Activated CD8-positive, alpha-beta T cell treated with anti-CD3 and anti-CD28 coated beads for 36 hours (primary cell): ENCODE data around the gene PHF2. TPM values are rescaled to one million over a fixed set of nuclear protein-coding genes. Genes with fewer than 3 reads are reported as not detected.
A peak's percentile ranks its signal among the peaks of the same experiment; 100 is the strongest.

Experiments used
- ATAC-seq: fragments of 200-7000 bp; cut with Tn5 transposase; one replicate; pipeline ENCODE4 v1.10.0; 2021; ENCODE audit warnings: mild to moderate bottlenecking, moderate library complexity
- CTCF ChIA-PET: fragments of 350-600 bp; sonication (Branson Sonifier 250); formaldehyde crosslinking; loops from one replicate; lab custom pipeline; 2021; ENCODE audit warnings: antibody characterized with exemption; lab: Charles Lee
- POLR2A ChIA-PET: fragments of 350-600 bp; sonication (Branson Sonifier 250); formaldehyde crosslinking; loops from one replicate; lab custom pipeline; 2021; ENCODE audit warnings: antibody characterized with exemption; lab: Charles Lee
- DNase-seq: peaks from one replicate; pipeline ENCODE4 v3.0.0-alpha.2; 2020
- H3K27ac Mint-ChIP-seq: one replicate; pipeline ENCODE4 v1.8.0; 2021; ENCODE audit warnings: mild to moderate bottlenecking, mixed read lengths
- H3K27me3 Mint-ChIP-seq: one replicate; pipeline ENCODE4 v1.8.0; 2021; ENCODE audit warnings: mixed read lengths
- H3K36me3 Mint-ChIP-seq: one replicate; pipeline ENCODE4 v1.8.0; 2021; ENCODE audit warnings: low read depth, mixed read lengths
- H3K4me1 Mint-ChIP-seq: one replicate; pipeline ENCODE4 v1.8.0; 2021; ENCODE audit warnings: low read depth, mixed read lengths
- H3K4me3 Mint-ChIP-seq: one replicate; pipeline ENCODE4 v1.8.0; 2021; ENCODE audit warnings: mild to moderate bottlenecking, moderate library complexity, mixed read lengths
- H3K9me3 Mint-ChIP-seq: one replicate; pipeline ENCODE4 v1.8.0; 2021; ENCODE audit warnings: mixed read lengths
- intact Hi-C: fragments of 100-400 bp; cut with micrococcal nuclease; formaldehyde crosslinking; loops from one replicate; pipeline ENCODE4 v1.10.0; 2022
- total RNA-seq, 2 experiments: library from RNA; stranded (reverse); gene quantifications; one replicate each; pipeline ENCODE4 v1.2.3, GENCODE V29; 2021
- TF ChIP-seq, protein P1 (sequence below): fragments of 200-600 bp; IDR thresholded peaks from one replicate; pipeline ENCODE4 v1.8.0; 2022; ENCODE audit warnings: antibody characterized with exemption, mild to moderate bottlenecking

PHF2 gene
- total RNA-seq, 2 experiments from 2014 or later, result 12.9 to 13.1 TPM

DNA sequence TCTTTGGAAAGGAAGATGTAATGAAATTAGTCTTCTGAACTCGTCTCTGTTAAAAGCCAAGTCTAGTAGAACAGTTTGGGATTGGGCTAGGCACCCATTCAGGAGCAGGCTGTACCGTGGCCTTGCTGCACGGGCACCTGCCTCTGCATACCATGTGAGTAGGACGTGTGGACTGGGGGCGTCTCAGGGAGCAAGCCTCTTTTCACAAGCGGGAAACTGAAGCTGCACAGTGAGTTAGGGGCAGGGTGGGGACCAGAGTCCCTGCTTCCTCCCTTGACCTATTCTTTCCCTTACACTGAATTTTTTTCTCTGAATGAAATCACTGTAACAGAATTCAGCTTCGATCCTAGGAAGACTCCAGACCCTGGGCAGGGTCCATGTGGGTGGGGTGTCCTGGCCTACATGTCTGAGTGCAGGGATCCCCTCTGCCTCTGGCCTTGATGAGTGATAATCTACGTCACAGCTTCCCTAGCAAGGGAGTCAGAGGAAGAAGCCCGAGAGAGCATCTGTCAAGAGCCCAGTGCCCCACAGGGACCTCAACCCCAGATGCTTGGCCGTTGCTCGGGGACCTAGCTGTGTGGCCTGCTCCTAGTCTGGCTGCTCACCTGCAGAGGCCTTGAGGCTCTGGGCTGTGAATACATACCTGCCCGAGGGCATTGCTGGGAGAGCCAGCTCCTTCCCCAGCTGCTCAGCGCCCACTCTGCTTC lies 15.1 kb downstream of the PHF2 start:
- ChIA-PET CTCF (no interaction called here), POLR2A (no interaction called here)
- Mint-ChIP-seq H3K27me3 (no peaks in the 10 kb centered on the region), H3K4me3 (no peak overlapping the region), H3K9me3 (no peaks in the 10 kb centered on the region), H3K4me1 (peaks cover 46% of the 10 kb centered on the region), H3K36me3 (no peaks in the 10 kb centered on the region), H3K27ac (no peak overlapping the region)
- ATAC-seq (no peak), DNase-seq (no peak)
- TF ChIP-seq, protein P1, sequence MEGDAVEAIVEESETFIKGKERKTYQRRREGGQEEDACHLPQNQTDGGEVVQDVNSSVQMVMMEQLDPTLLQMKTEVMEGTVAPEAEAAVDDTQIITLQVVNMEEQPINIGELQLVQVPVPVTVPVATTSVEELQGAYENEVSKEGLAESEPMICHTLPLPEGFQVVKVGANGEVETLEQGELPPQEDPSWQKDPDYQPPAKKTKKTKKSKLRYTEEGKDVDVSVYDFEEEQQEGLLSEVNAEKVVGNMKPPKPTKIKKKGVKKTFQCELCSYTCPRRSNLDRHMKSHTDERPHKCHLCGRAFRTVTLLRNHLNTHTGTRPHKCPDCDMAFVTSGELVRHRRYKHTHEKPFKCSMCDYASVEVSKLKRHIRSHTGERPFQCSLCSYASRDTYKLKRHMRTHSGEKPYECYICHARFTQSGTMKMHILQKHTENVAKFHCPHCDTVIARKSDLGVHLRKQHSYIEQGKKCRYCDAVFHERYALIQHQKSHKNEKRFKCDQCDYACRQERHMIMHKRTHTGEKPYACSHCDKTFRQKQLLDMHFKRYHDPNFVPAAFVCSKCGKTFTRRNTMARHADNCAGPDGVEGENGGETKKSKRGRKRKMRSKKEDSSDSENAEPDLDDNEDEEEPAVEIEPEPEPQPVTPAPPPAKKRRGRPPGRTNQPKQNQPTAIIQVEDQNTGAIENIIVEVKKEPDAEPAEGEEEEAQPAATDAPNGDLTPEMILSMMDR, result no peak
- intact Hi-C loops, result no loop called here

GRCh38 chr9:93592008-93592642 lies 15.7 kb downstream of the PHF2 start:
- H3K4me3 Mint-ChIP-seq, result no peak overlapping the region
- H3K36me3 Mint-ChIP-seq, result no peaks in the 10 kb centered on the region
- peaks cover 41% of the 10 kb centered on the region for H3K4me1 Mint-ChIP-seq
- H3K9me3 Mint-ChIP-seq, result no peaks in the 10 kb centered on the region
- CTCF ChIA-PET, result interaction anchor here (1.7 kb wide), 1 partner anchor 26 kb away, joined by 5 read pairs; no protein-coding TSS in a partner anchor
- no peak for DNase-seq
- intact Hi-C loops, result no loop called here
- ATAC-seq, result no peak
- no peak overlapping the region for H3K27ac Mint-ChIP-seq
- no peaks in the 10 kb centered on the region for H3K27me3 Mint-ChIP-seq
- TF ChIP-seq, protein P1, result peak; percentile 21
- POLR2A ChIA-PET, result interaction anchor here (0.8 kb wide), 1 partner anchor 12 kb away, joined by 4 read pairs; no protein-coding TSS in a partner anchor

GRCh38 chr9:93592643-93593021 lies 16.2 kb downstream of the PHF2 start:
- ATAC-seq (peak; percentile 71), DNase-seq (no peak)
- Mint-ChIP-seq H3K9me3 (no peaks in the 10 kb centered on the region), H3K4me1 (peaks cover 45% of the 10 kb centered on the region), H3K36me3 (no peaks in the 10 kb centered on the region), H3K4me3 (no peak overlapping the region), H3K27ac (peak overlapping the region; percentile 17), H3K27me3 (no peaks in the 10 kb centered on the region)
- TF ChIP-seq, protein P1, result no peak
- CTCF ChIA-PET, result interaction anchor here (1.7 kb wide), 1 partner anchor 27 kb away, joined by 5 read pairs; no protein-coding TSS in a partner anchor
- POLR2A ChIA-PET, result interaction anchor here (0.8 kb wide), 1 partner anchor 12 kb away, joined by 4 read pairs; no protein-coding TSS in a partner anchor
- intact Hi-C loops, result no loop called here

GRCh38 chr9:93593144-93593658 lies 16.8 kb downstream of the PHF2 start:
- intact Hi-C loops, result no loop called here
- no peaks in the 10 kb centered on the region for H3K36me3 Mint-ChIP-seq

More at GRCh38 chr9:93593144-93593658, 16.8 kb downstream of the PHF2 start:
- no peak for DNase-seq
- ChIA-PET CTCF (interaction anchor here (0.8 to 1.7 kb wide), 2 partner anchors 27 to 119 kb away, joined by 3 to 5 read pairs; no protein-coding TSS in a partner anchor), POLR2A (interaction anchor here (0.8 kb wide), 1 partner anchor 13 kb away, joined by 4 read pairs; no protein-coding TSS in a partner anchor)
- Mint-ChIP-seq H3K27ac (no peak overlapping the region), H3K9me3 (no peaks in the 10 kb centered on the region), H3K27me3 (no peaks in the 10 kb centered on the region), H3K4me1 (peaks cover 47% of the 10 kb centered on the region), H3K4me3 (no peak overlapping the region)
- no peak for ATAC-seq
- TF ChIP-seq, protein P1, result no peak
